ENCODE measurements around the gene MAP7D2.

The MAP7D2 gene

GRCh38 chrX:20029728-20030127 lies 87.0 kb downstream of the MAP7D2 start:
- Mint-ChIP-seq H3K27ac (peak overlapping the region in 1 of 3 experiments; percentile 73), H3K4me1 (no peaks in the 10 kb centered on the region), H3K4me3 (no peak overlapping the region), H3K36me3 (ENCODE audit: low read depth) (no peaks in the 10 kb centered on the region), H3K27me3 (ENCODE audit: low read depth) (no peaks in the 10 kb centered on the region), H3K9me3 (peaks cover 13% of the 10 kb centered on the region)
- no peak for TF ChIP-seq CTCF (IDR thresholded peaks at IDR 0.05; ENCODE audit: unreplicated experiment in 3 of 3)

GRCh38 chrX:20028588-20028987 lies 88.1 kb downstream of the MAP7D2 start:
- TF ChIP-seq CTCF (IDR thresholded peaks at IDR 0.05; ENCODE audit: unreplicated experiment in 3 of 3), result no peak
- Mint-ChIP-seq H3K27ac (no peak overlapping the region), H3K4me3 (no peak overlapping the region), H3K27me3 (ENCODE audit: low read depth) (no peaks in the 10 kb centered on the region), H3K9me3 (peaks cover 15% of the 10 kb centered on the region), H3K4me1 (no peaks in the 10 kb centered on the region), H3K36me3 (ENCODE audit: low read depth) (no peaks in the 10 kb centered on the region)

- no peaks in the 10 kb centered on the region for H3K36me3 Mint-ChIP-seq (ENCODE audit: low read depth)
- TF ChIP-seq CTCF (IDR thresholded peaks at IDR 0.05; ENCODE audit: unreplicated experiment in 3 of 3), result no peak
- H3K4me3 Mint-ChIP-seq, result no peak overlapping the region
- H3K27ac Mint-ChIP-seq, result no peak overlapping the region
- peaks cover 5% of the 10 kb centered on the region for H3K27me3 Mint-ChIP-seq (ENCODE audit: low read depth)
- peaks cover 20% of the 10 kb centered on the region for H3K9me3 Mint-ChIP-seq
- no peaks in the 10 kb centered on the region for H3K4me1 Mint-ChIP-seq
Measured at GRCh38 chrX:20026278-20026677, 90.4 kb downstream of the MAP7D2 start.

- Mint-ChIP-seq H3K4me3 (no peak overlapping the region), H3K27ac (no peak overlapping the region), H3K36me3 (ENCODE audit: low read depth) (peaks cover 6% of the 10 kb centered on the region), H3K4me1 (no peaks in the 10 kb centered on the region), H3K27me3 (ENCODE audit: low read depth) (peaks cover 5% of the 10 kb centered on the region), H3K9me3 (peaks cover 35% of the 10 kb centered on the region)
- no peak for TF ChIP-seq CTCF (IDR thresholded peaks at IDR 0.05; ENCODE audit: unreplicated experiment in 3 of 3)
Measured at GRCh38 chrX:20019672-20020365, 96.9 kb downstream of the MAP7D2 start.

- Mint-ChIP-seq H3K4me3 (no peak overlapping the region), H3K36me3 (ENCODE audit: low read depth) (peaks cover 10% of the 10 kb centered on the region), H3K4me1 (no peaks in the 10 kb centered on the region), H3K27ac (no peak overlapping the region), H3K9me3 (peaks cover 26% of the 10 kb centered on the region), H3K27me3 (ENCODE audit: low read depth) (peaks cover 3% of the 10 kb centered on the region)
- TF ChIP-seq CTCF (IDR thresholded peaks at IDR 0.05; ENCODE audit: unreplicated experiment in 3 of 3), result no peak
Measured at GRCh38 chrX:20016616-20016945, 100.1 kb downstream of the MAP7D2 start.

- H3K9me3 Mint-ChIP-seq, result peaks cover 23% of the 10 kb centered on the region
- H3K27me3 Mint-ChIP-seq (ENCODE audit: low read depth), result peaks cover 3% of the 10 kb centered on the region
- H3K4me3 Mint-ChIP-seq, result peak overlapping the region in 2 of 3 experiments; percentile 7 to 23
- H3K27ac Mint-ChIP-seq, result peak overlapping the region in 1 of 3 experiments; percentile 17
- TF ChIP-seq CTCF (IDR thresholded peaks at IDR 0.05; ENCODE audit: unreplicated experiment in 3 of 3), result no peak
- no peaks in the 10 kb centered on the region for H3K4me1 Mint-ChIP-seq
- peaks cover 10% of the 10 kb centered on the region for H3K36me3 Mint-ChIP-seq (ENCODE audit: low read depth)
Measured at GRCh38 chrX:20015945-20016615, 100.6 kb downstream of the MAP7D2 start.
